ENCODE data around the gene PAH.

PAH gene

GRCh38 chr12:102885043-102885932 lies 31.8 kb downstream of the PAH start:
- no peak for TF ChIP-seq CTCF (IDR thresholded peaks at IDR 0.05)

- peak; percentile 96 for TF ChIP-seq CTCF (IDR thresholded peaks at IDR 0.05)
Observed at GRCh38 chr12:102883204-102883799, 33.7 kb downstream of the PAH start.

- TF ChIP-seq CTCF (IDR thresholded peaks at IDR 0.05) = no peak
Observed at GRCh38 chr12:102880783-102881182, 36.3 kb downstream of the PAH start.

GRCh38 chr12:102879144-102879763 lies 37.8 kb downstream of the PAH start:
- peak; percentile 87 for TF ChIP-seq CTCF (IDR thresholded peaks at IDR 0.05)

- TF ChIP-seq CTCF (IDR thresholded peaks at IDR 0.05) = no peak
Observed at GRCh38 chr12:102876883-102877282, 40.2 kb downstream of the PAH start.

GRCh38 chr12:102874819-102875218 lies 42.2 kb downstream of the PAH start:
- TF ChIP-seq CTCF (IDR thresholded peaks at IDR 0.05) = no peak

GRCh38 chr12:102873077-102873476 lies 44.0 kb downstream of the PAH start:
- no peak for TF ChIP-seq CTCF (IDR thresholded peaks at IDR 0.05)
